ENCODE measurements around the gene OR5A1. TPM values are rescaled to one million over a fixed set of nuclear protein-coding genes. Genes with fewer than 3 reads are reported as not detected.

Gene OR5A1
- not detected in 2 replicates for total RNA-seq (ENCODE audit: low replicate concordance)

DNA sequence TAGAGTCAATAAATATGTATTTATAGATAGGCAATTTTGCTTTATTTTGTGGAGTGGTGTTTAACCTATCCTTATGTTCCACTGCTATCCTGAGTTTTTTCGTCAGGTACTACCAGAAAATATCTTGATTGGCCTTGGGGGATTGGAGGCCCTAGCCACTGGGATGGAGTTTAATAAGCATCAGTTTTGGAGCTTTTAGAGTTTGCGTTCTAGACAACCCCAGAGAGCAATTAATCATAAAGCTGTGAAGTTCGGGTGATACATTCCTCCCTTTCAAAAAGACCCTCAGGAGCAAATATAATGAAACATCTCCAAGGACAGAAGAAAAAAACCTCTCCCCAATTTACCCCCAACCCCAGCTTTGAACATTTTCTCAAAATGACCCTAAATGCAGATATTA lies at the start of gene OR5A1:
TSS of gene OR5A1 (plus strand) at position 301 of the 400 bp plus-strand sequence. CDS start 6,700 bp downstream, outside the sequence.

DNA sequence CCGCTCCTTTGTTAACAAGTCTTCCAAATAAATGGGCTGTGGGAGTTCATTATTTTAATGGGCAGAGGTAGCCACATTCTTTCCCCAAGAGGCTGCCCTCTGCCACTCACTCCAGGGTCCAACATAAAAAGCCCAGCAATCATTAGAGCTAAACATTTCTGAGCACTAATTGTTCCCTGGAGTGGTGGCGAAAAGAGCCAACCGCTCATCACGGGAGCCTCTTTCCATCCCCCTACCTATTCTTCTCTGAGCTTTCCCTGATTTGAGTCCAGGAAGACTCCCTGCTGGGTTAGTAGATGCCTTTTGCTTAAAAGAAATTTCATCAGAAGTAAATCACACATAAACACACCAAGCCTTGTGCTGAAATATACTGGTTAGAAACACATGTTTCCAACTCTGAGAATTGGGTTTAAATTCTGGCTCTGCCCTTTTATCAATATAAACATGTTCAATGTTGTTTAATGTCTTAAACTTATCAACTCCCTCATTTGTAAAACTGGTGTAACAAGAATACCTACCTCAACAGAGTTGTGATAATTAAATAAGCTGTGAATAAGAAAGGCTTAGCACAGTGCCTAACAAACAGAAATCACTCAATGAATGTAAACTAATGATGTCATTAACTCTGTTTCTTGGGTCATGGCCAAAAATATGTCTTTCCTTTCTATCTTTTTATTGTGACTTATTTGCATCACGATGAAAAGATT lies 9.8 kb upstream of the OR5A1 start, which contains the start of gene OR5A2:
TSS of gene OR5A2 (minus strand) at position 53 of the 707 bp plus-strand sequence. CDS start 3,460 bp downstream, outside the sequence.

DNA sequence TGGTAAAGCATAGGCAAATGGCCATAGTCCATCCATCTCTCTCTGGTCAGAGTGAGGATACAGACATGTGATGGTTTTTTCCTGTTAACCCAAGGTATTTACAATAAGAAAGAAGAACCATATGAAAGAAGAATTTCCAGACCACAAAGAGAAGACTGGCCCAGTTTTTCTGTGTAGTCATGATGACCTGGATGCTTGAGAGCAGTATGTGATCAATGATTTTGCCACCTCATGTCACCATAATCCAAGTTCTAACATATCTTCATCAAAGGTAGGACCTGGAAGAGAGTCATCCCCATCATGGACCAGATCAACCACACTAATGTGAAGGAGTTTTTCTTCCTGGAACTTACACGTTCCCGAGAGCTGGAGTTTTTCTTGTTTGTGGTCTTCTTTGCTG lies 20.4 kb downstream of the OR5A1 start, which contains the start of gene OR4D6:
TSS of gene OR4D6 (plus strand) at position 301 of the 400 bp plus-strand sequence. CDS start at position 301, 0 bp downstream.

DNA sequence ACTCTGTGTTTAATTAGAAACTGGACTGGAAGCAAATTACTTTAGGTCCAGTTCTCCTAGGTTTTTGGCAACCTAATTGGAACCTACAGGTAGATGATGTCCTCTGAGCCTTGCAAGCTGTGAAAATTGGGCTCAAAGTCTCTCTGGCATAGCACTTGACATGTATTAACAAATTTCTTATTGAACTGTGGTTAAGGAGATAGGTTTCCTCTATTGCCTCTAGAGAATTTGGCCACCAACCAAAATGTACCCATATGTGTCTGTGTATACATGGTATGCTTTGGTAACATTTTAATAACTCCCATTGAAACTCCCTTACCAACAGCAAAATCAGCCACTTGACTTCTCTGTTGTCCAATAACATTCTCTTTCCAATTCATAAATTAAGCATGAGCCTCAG lies 36.7 kb downstream of the OR5A1 start, which contains the start of gene OR4D10:
TSS of gene OR4D10 (plus strand) at position 301 of the 400 bp plus-strand sequence. CDS start 4,115 bp downstream, outside the sequence.

Other genes starting within 250 kb of the OR5A1 start
- gene MPEG1, start 223.5 kb upstream of the OR5A1 start, total RNA-seq (ENCODE audit: low replicate concordance) = not detected in 2 replicates
- not detected in 2 replicates for gene OR5AN1, start 77.6 kb upstream of the OR5A1 start, total RNA-seq (ENCODE audit: low replicate concordance)
- not detected in 2 replicates for gene OR5A2, start 10.1 kb upstream of the OR5A1 start, total RNA-seq (ENCODE audit: low replicate concordance)
- gene OR4D6, start 20.5 kb downstream of the OR5A1 start, total RNA-seq (ENCODE audit: low replicate concordance) = not detected in 2 replicates
- not detected in 2 replicates for gene OR4D10, start 36.8 kb downstream of the OR5A1 start, total RNA-seq (ENCODE audit: low replicate concordance)
- gene OR4D11, start 67.1 kb downstream of the OR5A1 start, total RNA-seq (ENCODE audit: low replicate concordance) = not detected in 2 replicates
- gene OR4D9, start 75.1 kb downstream of the OR5A1 start, total RNA-seq (ENCODE audit: low replicate concordance) = not detected in 2 replicates
- 19.4 and 35.2 TPM in 2 replicates for gene OSBP, start 179.3 kb downstream of the OR5A1 start, total RNA-seq (ENCODE audit: low replicate concordance)
- 3.3 and 3.9 TPM in 2 replicates for gene PATL1, start 232.6 kb downstream of the OR5A1 start, total RNA-seq (ENCODE audit: low replicate concordance)